A549 (cell line): ENCODE results near the gene FHIT. TPM values are rescaled to one million over a fixed set of nuclear protein-coding genes. Genes with fewer than 3 reads are reported as not detected.

Source experiments
- ATAC-seq, 2 experiments: fragments of 200-7000 bp in 1 of 2; fragments of >200 bp in 1 of 2; cut with Nextera tagmentation in 1 of 2; cut with Tn5 transposase in 1 of 2; 3 replicates each; pipeline versions ENCODE4 v1.8.0 to v1.9.1; 2018 to 2020; ENCODE audit warnings: mild to moderate bottlenecking in 1 of 2, moderate library complexity in 1 of 2
- CTCF ChIA-PET: fragments of 300-600 bp; sonication (Branson Sonifier 250); formaldehyde crosslinking; extraction: SDS; loops from one replicate; lab custom pipeline; 2021; ENCODE audit warnings: antibody characterized with exemption, inconsistent platforms; lab: Yijun Ruan, JAX
- POLR2A ChIA-PET: fragments of 350-600 bp; formaldehyde crosslinking; extraction: SDS; loops from one replicate; lab custom pipeline; 2021; ENCODE audit warnings: antibody characterized with exemption, inconsistent platforms; lab: Yijun Ruan, JAX
- DNase-seq, 2 experiments: peaks; one replicate each; pipeline versions ENCODE4 v3.0.0 to v3.0.0-alpha.2; 2011 to 2016; ENCODE audit warnings: low read depth in 1 of 2, low spot score in 1 of 2
- FAIRE-seq: peaks from 2 replicates; lab custom pipeline; 2011; peaks lifted over from hg19 to GRCh38; lab: Jason Lieb, UNC
- H3K27ac ChIP-seq, 2 experiments: fragments of >200 bp; sonication (Bioruptor Twin); formaldehyde crosslinking; 3 replicates each; pipeline ENCODE4 v1.5.1; 2016 to 2017
- H3K4me1 ChIP-seq: fragments of >200 bp; sonication (Bioruptor Twin); formaldehyde crosslinking; 3 replicates; pipeline ENCODE4 v1.6.1; 2016
- H3K4me2 ChIP-seq: fragments of >200 bp; sonication (Bioruptor Twin); formaldehyde crosslinking; 3 replicates; pipeline ENCODE4 v1.6.1; 2016
- H3K4me3 ChIP-seq: fragments of >200 bp; sonication (Bioruptor Twin); formaldehyde crosslinking; 3 replicates; pipeline ENCODE4 v1.5.1; 2016
- H3K9me3 ChIP-seq: fragments of >200 bp; sonication (Bioruptor Twin); formaldehyde crosslinking; 3 replicates; pipeline ENCODE4 v1.6.1; 2016
- CHD2 ChIP-seq: fragments of 150-350 bp; IDR thresholded peaks from 2 replicates; pipeline ENCODE4 v1.6.1; 2014; ENCODE audit warnings: low read length; ENCODE audit not compliant: partially characterized antibody
- EHF ChIP-seq: fragments of 250-450 bp; sonication (Bioruptor Pico); IDR thresholded peaks from 2 replicates; pipeline ENCODE4 v1.5.0; 2020; ENCODE audit warnings: mild to moderate bottlenecking
- EHMT2 ChIP-seq: fragments of 200-600 bp; sonication (generic); IDR thresholded peaks from 2 replicates; pipeline ENCODE4 v1.6.1; 2016; ENCODE audit warnings: antibody characterized with exemption, low read depth, mild to moderate bottlenecking, moderate library complexity
- FOSL2 ChIP-seq, 2 experiments: fragments of 450-650 bp in 1 of 2; fragments of >200 bp in 1 of 2; sonication (Bioruptor Twin) in 1 of 2; formaldehyde crosslinking; IDR thresholded peaks; 2 replicates each; pipeline versions ENCODE4 v1.5.0 to v1.6.1; 2016 to 2020; ENCODE audit warnings: mild to moderate bottlenecking in 1 of 2, moderate library complexity in 1 of 2
- GATA3 ChIP-seq: IDR thresholded peaks from 2 replicates; pipeline ENCODE4 v1.6.1; 2012; ENCODE audit warnings: borderline replicate concordance
- HOXA7 ChIP-seq: fragments of 250-450 bp; sonication (Bioruptor Pico); IDR thresholded peaks from 2 replicates; pipeline ENCODE4 v1.5.0; 2020; ENCODE audit warnings: mild to moderate bottlenecking, moderate library complexity
- HOXB13 ChIP-seq: fragments of 250-450 bp; sonication (Bioruptor Pico); IDR thresholded peaks from 2 replicates; pipeline ENCODE4 v1.5.0; 2020; ENCODE audit warnings: low read depth, mild to moderate bottlenecking, moderate library complexity
- KDM1A ChIP-seq: fragments of 200-600 bp; sonication (generic); IDR thresholded peaks from 2 replicates; pipeline ENCODE4 v1.6.1; 2016; ENCODE audit warnings: low read depth, mild to moderate bottlenecking
- MAFK ChIP-seq: fragments of 450-650 bp; IDR thresholded peaks from 2 replicates; pipeline ENCODE4 v1.6.1; 2014; ENCODE audit not compliant: partially characterized antibody
- MAZ ChIP-seq: fragments of 150-350 bp; IDR thresholded peaks from 2 replicates; pipeline ENCODE4 v1.6.1; 2014; ENCODE audit warnings: antibody characterized with exemption, low read depth, low read length, borderline replicate concordance
- MYC ChIP-seq: IDR thresholded peaks from 2 replicates; pipeline ENCODE4 v1.6.1; 2012; ENCODE audit warnings: mild to moderate bottlenecking, inconsistent platforms, low read length, improper control_type of control experiment, borderline replicate concordance
- NPAS2 ChIP-seq: fragments of 250-450 bp; sonication (Bioruptor Pico); IDR thresholded peaks from 2 replicates; pipeline ENCODE4 v1.8.0; 2022; ENCODE audit warnings: mild to moderate bottlenecking, moderate library complexity, borderline replicate concordance
- RAD21 ChIP-seq, 2 experiments: fragments of >200 bp in 1 of 2; sonication (Bioruptor Twin) in 1 of 2; formaldehyde crosslinking in 1 of 2; IDR thresholded peaks in 1 of 2; conservative IDR thresholded peaks in 1 of 2; 2 replicates in 1 of 2; 3 replicates in 1 of 2; pipeline ENCODE4 v1.6.1; 2012 to 2018; ENCODE audit warnings: inconsistent platforms in 1 of 2
- RCOR1 ChIP-seq: fragments of 150-350 bp; IDR thresholded peaks from 2 replicates; pipeline ENCODE4 v1.6.1; 2014; ENCODE audit warnings: antibody characterized with exemption, low read length, low read depth
- RFX5 ChIP-seq: fragments of 450-650 bp; IDR thresholded peaks from 2 replicates; pipeline ENCODE4 v1.7.1; 2014; ENCODE audit warnings: antibody characterized with exemption, mild to moderate bottlenecking, moderate library complexity
- ZNF302 ChIP-seq: fragments of 250-450 bp; sonication (Bioruptor Pico); IDR thresholded peaks from 2 replicates; pipeline ENCODE4 v1.9.0; 2021; ENCODE audit warnings: inconsistent platforms, mild to moderate bottlenecking, moderate library complexity
- ZSCAN20 ChIP-seq: fragments of 250-450 bp; sonication (Bioruptor Pico); IDR thresholded peaks from 2 replicates; pipeline ENCODE4 v1.8.0; 2022; ENCODE audit warnings: mild to moderate bottlenecking, moderate library complexity
- WGBS: methylation state at CpG from one replicate; pipeline ENCODE4 v1.1.6; 2017; ENCODE audit errors: missing lambda C conversion rate; 5-methylcytosine and 5-hydroxymethylcytosine counted together
- polyA plus RNA-seq, 4 experiments: library from polyadenylated mRNA; depleted of rRNA in 3 of 4; stranded (reverse); fragments of >200 nt; fragmentation: RNase III in 1 of 4; extraction: RNeasy Plus Mini Kit Qiagen cat#74134 plus additional on column Dnase treatment in 1 of 4; gene quantifications; 2 replicates in 3 of 4; 3 replicates in 1 of 4; pipeline ENCODE4 v1.2.3, GENCODE V29; 2011 to 2017
- TF ChIP-seq, protein P1 (sequence below): IDR thresholded peaks from 2 replicates; pipeline ENCODE4 v1.6.1; 2012
- TF ChIP-seq, protein P2 (sequence below): IDR thresholded peaks from 2 replicates; pipeline ENCODE4 v1.6.1; 2012
- TF ChIP-seq, protein P3 (sequence below): fragments of 250-450 bp; sonication (Bioruptor Pico); IDR thresholded peaks from 2 replicates; pipeline ENCODE4 v1.5.0; 2020; ENCODE audit warnings: low read depth, mild to moderate bottlenecking, moderate library complexity
- TF ChIP-seq, protein P4 (sequence below): fragments of >200 bp; sonication (Bioruptor Twin); formaldehyde crosslinking; IDR thresholded peaks from 2 replicates; pipeline ENCODE4 v1.6.1; 2016
- TF ChIP-seq, protein P5 (sequence below): fragments of 200-600 bp; sonication (generic); IDR thresholded peaks from 2 replicates; pipeline ENCODE4 v1.6.1; 2016; ENCODE audit warnings: antibody characterized with exemption, mild to moderate bottlenecking, moderate library complexity
- TF ChIP-seq, protein P6 (sequence below): fragments of >200 bp; sonication (Bioruptor Twin); formaldehyde crosslinking; IDR thresholded peaks from 3 replicates; pipeline ENCODE4 v1.5.1; 2016

Gene FHIT
- polyA plus RNA-seq, 2 of the 4 experiments (the other 2 are of a cell fraction) = 0.76 to 0.92 TPM

DNA sequence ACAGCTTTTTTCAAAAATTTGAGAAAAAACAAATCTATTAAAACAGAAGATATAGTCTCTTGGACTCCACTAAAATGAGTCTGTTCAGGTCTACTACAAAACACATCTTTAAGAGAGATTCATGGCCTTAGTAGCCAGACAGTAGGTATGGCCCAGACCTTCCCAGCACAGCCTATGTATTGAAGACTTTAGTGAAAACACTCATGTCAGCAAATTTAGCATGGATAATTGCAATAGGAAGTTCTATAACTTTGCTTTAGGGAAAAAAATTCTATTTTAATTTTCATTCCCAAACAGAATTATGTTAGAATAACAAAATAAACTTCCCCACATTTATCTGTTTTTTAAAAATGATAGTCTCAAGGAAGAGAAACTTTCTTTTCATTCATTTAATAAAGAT, 976.6 kb downstream of the FHIT start:
- no peak for FAIRE-seq
- TF ChIP-seq MAFK (peak; percentile 65), CHD2 (no peak)
- H3K4me2 ChIP-seq = no peak overlapping the region
- no peak overlapping the region for H3K4me3 ChIP-seq
- H3K9me3 ChIP-seq = no peaks in the 10 kb centered on the region
- CTCF ChIA-PET = no interaction called here
- POLR2A ChIA-PET = no interaction called here
- no peaks in the 10 kb centered on the region for H3K4me1 ChIP-seq
- DNase-seq = no peak
- no peak for ATAC-seq
- no peak overlapping the region for H3K27ac ChIP-seq

DNA sequence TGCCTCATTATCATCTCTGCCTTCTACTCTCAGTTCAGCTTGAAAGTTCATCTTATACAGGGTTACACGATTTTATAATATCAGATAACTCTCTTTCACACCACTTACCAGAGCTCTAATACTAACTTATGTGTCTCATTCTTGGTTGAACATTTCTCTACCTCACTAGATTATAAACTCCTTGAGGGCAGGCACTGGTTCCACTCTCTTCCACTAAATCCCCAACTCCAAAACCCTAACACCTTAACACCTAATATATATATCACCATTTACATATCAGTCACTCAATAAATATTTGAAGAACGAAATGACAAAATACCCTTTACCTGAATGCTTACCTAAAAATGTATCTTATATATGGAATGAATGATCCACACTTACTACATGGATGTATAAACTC, 977.2 kb downstream of the FHIT start:
- no peak overlapping the region for H3K4me2 ChIP-seq
- no peak overlapping the region for H3K4me3 ChIP-seq
- no peaks in the 10 kb centered on the region for H3K9me3 ChIP-seq
- DNase-seq (no peak), ATAC-seq (no peak), FAIRE-seq (no peak)
- no peak overlapping the region for H3K27ac ChIP-seq
- no peaks in the 10 kb centered on the region for H3K4me1 ChIP-seq
- no peak for TF ChIP-seq MYC
- no peak for TF ChIP-seq RAD21 (conservative IDR thresholded peaks at IDR 0.05 in 1 of 2, IDR thresholded peaks at IDR 0.05 in 1 of 2)
- TF ChIP-seq, protein P1, sequence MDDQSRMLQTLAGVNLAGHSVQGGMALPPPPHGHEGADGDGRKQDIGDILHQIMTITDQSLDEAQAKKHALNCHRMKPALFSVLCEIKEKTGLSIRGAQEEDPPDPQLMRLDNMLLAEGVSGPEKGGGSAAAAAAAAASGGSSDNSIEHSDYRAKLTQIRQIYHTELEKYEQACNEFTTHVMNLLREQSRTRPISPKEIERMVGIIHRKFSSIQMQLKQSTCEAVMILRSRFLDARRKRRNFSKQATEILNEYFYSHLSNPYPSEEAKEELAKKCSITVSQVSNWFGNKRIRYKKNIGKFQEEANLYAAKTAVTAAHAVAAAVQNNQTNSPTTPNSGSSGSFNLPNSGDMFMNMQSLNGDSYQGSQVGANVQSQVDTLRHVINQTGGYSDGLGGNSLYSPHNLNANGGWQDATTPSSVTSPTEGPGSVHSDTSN = no peak
- TF ChIP-seq ZNF302 (CRISPR knock-in tag) = no peak
- TF ChIP-seq CHD2 = no peak
- POLR2A ChIA-PET = no interaction called here
- CTCF ChIA-PET = no interaction called here
- WGBS = 0% methylated on average over 2 of the region's 2 CpGs

DNA sequence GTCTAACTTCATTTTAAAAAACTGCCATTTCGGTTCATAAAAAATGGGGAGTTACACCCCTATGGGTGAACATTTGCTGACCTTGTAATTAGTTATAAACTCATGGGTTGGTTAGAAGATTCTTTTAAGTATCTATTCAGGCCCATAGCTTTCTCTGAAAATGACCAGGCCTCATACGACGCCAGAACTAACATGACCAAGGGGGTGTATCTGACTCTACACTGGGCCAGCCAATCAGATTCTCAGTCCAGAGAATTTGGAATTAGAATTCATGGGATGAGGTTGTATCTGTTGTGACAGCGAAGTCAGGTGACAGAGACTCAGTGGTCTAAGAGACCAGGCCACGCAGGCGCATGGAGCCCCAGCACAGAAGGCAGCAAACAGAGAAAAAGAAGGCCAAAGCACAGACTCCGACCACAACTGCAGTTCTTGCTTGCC, 981.4 kb downstream of the FHIT start:
- Histone ChIP-seq H3K27ac (no peak overlapping the region), H3K4me3 (no peak overlapping the region), H3K9me3 (no peaks in the 10 kb centered on the region)
- ATAC-seq (no peak), FAIRE-seq (no peak)
- 48% methylated on average over 7 of the region's 7 CpGs for WGBS
- TF ChIP-seq KDM1A (no peak), MYC (no peak), NPAS2 (no peak), RFX5 (no peak), EHF (CRISPR knock-in tag) (no peak), MAZ (no peak), RCOR1 (no peak), EHMT2 (no peak)
- TF ChIP-seq, protein P2, sequence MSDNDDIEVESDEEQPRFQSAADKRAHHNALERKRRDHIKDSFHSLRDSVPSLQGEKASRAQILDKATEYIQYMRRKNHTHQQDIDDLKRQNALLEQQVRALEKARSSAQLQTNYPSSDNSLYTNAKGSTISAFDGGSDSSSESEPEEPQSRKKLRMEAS = no peak
- TF ChIP-seq, protein P3, sequence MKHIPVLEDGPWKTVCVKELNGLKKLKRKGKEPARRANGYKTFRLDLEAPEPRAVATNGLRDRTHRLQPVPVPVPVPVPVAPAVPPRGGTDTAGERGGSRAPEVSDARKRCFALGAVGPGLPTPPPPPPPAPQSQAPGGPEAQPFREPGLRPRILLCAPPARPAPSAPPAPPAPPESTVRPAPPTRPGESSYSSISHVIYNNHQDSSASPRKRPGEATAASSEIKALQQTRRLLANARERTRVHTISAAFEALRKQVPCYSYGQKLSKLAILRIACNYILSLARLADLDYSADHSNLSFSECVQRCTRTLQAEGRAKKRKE = no peak
- TF ChIP-seq, protein P4, sequence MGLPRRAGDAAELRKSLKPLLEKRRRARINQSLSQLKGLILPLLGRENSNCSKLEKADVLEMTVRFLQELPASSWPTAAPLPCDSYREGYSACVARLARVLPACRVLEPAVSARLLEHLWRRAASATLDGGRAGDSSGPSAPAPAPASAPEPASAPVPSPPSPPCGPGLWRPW = no peak
- TF ChIP-seq, all 56 proteins: peak for 0
- Histone ChIP-seq H3K4me2 (no peak overlapping the region), H3K4me1 (no peaks in the 10 kb centered on the region)
- DNase-seq = no peak
- POLR2A ChIA-PET = no interaction called here
- CTCF ChIA-PET = no interaction called here

DNA sequence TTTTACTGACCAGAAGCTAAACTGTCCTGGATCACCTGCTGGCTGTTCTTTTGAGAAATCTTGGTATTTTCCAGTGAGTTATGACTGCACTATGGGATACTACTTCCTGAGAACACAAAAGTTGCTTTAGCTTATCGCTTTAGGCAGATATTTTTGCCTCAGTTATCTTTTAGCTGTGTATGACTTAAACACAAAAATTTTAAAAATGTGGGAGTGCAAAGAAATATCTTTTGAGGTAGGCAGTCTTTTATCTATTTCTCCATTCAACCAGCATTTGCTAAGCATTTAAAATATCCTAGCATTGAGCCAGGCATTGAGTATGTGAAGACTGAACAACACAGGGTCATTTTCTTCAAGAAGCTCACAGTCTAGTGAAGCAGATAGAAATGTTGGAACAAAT, 981.9 kb downstream of the FHIT start:
- Histone ChIP-seq H3K4me2 (no peak overlapping the region), H3K4me3 (no peak overlapping the region), H3K9me3 (no peaks in the 10 kb centered on the region), H3K27ac (no peak overlapping the region), H3K4me1 (no peaks in the 10 kb centered on the region)
- DNase-seq = no peak
- WGBS = 8% methylated on average over 1 of the region's 1 CpG
- ChIA-PET POLR2A (no interaction called here), CTCF (no interaction called here)
- FAIRE-seq = no peak
- ATAC-seq = no peak
- TF ChIP-seq, protein P5, sequence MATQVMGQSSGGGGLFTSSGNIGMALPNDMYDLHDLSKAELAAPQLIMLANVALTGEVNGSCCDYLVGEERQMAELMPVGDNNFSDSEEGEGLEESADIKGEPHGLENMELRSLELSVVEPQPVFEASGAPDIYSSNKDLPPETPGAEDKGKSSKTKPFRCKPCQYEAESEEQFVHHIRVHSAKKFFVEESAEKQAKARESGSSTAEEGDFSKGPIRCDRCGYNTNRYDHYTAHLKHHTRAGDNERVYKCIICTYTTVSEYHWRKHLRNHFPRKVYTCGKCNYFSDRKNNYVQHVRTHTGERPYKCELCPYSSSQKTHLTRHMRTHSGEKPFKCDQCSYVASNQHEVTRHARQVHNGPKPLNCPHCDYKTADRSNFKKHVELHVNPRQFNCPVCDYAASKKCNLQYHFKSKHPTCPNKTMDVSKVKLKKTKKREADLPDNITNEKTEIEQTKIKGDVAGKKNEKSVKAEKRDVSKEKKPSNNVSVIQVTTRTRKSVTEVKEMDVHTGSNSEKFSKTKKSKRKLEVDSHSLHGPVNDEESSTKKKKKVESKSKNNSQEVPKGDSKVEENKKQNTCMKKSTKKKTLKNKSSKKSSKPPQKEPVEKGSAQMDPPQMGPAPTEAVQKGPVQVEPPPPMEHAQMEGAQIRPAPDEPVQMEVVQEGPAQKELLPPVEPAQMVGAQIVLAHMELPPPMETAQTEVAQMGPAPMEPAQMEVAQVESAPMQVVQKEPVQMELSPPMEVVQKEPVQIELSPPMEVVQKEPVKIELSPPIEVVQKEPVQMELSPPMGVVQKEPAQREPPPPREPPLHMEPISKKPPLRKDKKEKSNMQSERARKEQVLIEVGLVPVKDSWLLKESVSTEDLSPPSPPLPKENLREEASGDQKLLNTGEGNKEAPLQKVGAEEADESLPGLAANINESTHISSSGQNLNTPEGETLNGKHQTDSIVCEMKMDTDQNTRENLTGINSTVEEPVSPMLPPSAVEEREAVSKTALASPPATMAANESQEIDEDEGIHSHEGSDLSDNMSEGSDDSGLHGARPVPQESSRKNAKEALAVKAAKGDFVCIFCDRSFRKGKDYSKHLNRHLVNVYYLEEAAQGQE = no peak
- no peak for TF ChIP-seq ZSCAN20 (CRISPR knock-in tag)
- TF ChIP-seq HOXB13 (CRISPR knock-in tag) = no peak
- TF ChIP-seq HOXA7 = no peak
- no peak for TF ChIP-seq MAFK
- TF ChIP-seq GATA3 = no peak
- TF ChIP-seq FOSL2 (IDR thresholded peaks at IDR 0.05) = no peak
- no peak for TF ChIP-seq FOSL2 (CRISPR knock-in tag; IDR thresholded peaks at IDR 0.05)
- TF ChIP-seq, protein P6, sequence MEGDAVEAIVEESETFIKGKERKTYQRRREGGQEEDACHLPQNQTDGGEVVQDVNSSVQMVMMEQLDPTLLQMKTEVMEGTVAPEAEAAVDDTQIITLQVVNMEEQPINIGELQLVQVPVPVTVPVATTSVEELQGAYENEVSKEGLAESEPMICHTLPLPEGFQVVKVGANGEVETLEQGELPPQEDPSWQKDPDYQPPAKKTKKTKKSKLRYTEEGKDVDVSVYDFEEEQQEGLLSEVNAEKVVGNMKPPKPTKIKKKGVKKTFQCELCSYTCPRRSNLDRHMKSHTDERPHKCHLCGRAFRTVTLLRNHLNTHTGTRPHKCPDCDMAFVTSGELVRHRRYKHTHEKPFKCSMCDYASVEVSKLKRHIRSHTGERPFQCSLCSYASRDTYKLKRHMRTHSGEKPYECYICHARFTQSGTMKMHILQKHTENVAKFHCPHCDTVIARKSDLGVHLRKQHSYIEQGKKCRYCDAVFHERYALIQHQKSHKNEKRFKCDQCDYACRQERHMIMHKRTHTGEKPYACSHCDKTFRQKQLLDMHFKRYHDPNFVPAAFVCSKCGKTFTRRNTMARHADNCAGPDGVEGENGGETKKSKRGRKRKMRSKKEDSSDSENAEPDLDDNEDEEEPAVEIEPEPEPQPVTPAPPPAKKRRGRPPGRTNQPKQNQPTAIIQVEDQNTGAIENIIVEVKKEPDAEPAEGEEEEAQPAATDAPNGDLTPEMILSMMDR = no peak
- no peak for TF ChIP-seq MYC
